GM06990 (cell line): Measurements from ENCODE around the gene RNASEL.

Source experiments
- DNase-seq: peaks from one replicate; pipeline ENCODE4 v3.0.0-alpha.2; 2011; ENCODE audit not compliant: insufficient read length; ENCODE audit errors: extremely low read depth
- H3K27me3 ChIP-seq: replicated peaks from 2 replicates; pipeline ENCODE4 v1.6.0; 2011; ENCODE audit warnings: low read length; ENCODE audit not compliant: control insufficient read depth, insufficient read depth
- H3K36me3 ChIP-seq: 2 replicates; pipeline ENCODE4 v1.5.1; 2011; ENCODE audit warnings: low read length; ENCODE audit not compliant: control insufficient read depth, insufficient read depth
- H3K4me3 ChIP-seq: replicated peaks from 2 replicates; pipeline ENCODE4 v1.5.1; 2011; ENCODE audit warnings: low read depth, mild to moderate bottlenecking, control low read depth, low read length
- CTCF ChIP-seq: IDR thresholded peaks from 2 replicates; pipeline ENCODE4 v1.5.1; 2011; ENCODE audit warnings: low read length, control low read depth, mild to moderate bottlenecking, inconsistent platforms; ENCODE audit not compliant: insufficient read depth, poor library complexity, severe bottlenecking

RNASEL gene

DNA sequence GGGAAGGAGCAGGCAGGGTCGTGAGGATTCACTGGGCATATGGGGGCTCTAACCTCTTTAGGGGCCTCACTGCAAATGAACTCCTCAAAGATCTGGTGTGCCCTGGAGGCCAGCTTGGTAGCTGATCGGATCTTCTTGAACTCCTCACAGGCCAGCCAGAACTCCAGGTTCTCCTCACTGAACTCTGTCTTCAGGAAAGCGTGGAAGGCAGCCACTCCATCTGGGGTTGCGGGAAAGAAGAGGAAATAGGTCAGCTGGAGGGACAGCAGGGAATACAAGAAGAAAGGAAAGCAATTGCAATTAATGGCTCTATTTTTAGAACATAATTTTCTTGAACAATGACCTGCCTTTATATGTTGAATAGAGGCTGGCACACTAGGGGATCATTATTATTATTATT lies 12.9 kb upstream of the RNASEL start:
- no peaks in the 10 kb centered on the region for H3K27me3 ChIP-seq
- no peak for TF ChIP-seq CTCF
- peak overlapping the region; percentile 87 for H3K4me3 ChIP-seq
- DNase-seq: no peak
- peaks cover 29% of the 10 kb centered on the region for H3K36me3 ChIP-seq

GRCh38 chr1:182601416-182601786 lies 12.3 kb upstream of the RNASEL start:
- H3K27me3 ChIP-seq: no peaks in the 10 kb centered on the region
- H3K4me3 ChIP-seq: peak overlapping the region; percentile 87
- DNase-seq: peak; percentile 46
- H3K36me3 ChIP-seq: peaks cover 29% of the 10 kb centered on the region
- TF ChIP-seq CTCF: peak; percentile 61

- Histone ChIP-seq H3K27me3 (no peaks in the 10 kb centered on the region), H3K36me3 (peaks cover 29% of the 10 kb centered on the region), H3K4me3 (peak overlapping the region; percentile 32)
- TF ChIP-seq CTCF: no peak
- DNase-seq: no peak
These were observed 11.8 kb upstream of the RNASEL start for GRCh38 chr1:182600745-182601415.

GRCh38 chr1:182600036-182600713 lies 11.1 kb upstream of the RNASEL start:
- Histone ChIP-seq H3K4me3 (no peak overlapping the region), H3K36me3 (peaks cover 29% of the 10 kb centered on the region)

GRCh38 chr1:182599339-182599738 lies 10.3 kb upstream of the RNASEL start:
- no peak for DNase-seq
- Histone ChIP-seq H3K27me3 (no peaks in the 10 kb centered on the region), H3K4me3 (no peak overlapping the region), H3K36me3 (peaks cover 29% of the 10 kb centered on the region)
- peak; percentile 63 for TF ChIP-seq CTCF

More at GRCh38 chr1:182600036-182600713, 11.1 kb upstream of the RNASEL start:
- TF ChIP-seq CTCF: no peak
- no peak for DNase-seq
- no peaks in the 10 kb centered on the region for H3K27me3 ChIP-seq

GRCh38 chr1:182598296-182598695 lies 9.2 kb upstream of the RNASEL start:
- no peak for TF ChIP-seq CTCF
- H3K27me3 ChIP-seq: no peaks in the 10 kb centered on the region
- peaks cover 29% of the 10 kb centered on the region for H3K36me3 ChIP-seq
- H3K4me3 ChIP-seq: no peak overlapping the region
- no peak for DNase-seq
